HUDEP-2 (cell line): ENCODE measurements around the gene TRIM46.

Experiments used
- DNase-seq, 76 experiments: peaks; one replicate each; lab custom pipeline; 2025; ENCODE audit not compliant: unreplicated experiment in 76 of 76; lab: John Stamatoyannopoulos, UW

The TRIM46 gene

DNA sequence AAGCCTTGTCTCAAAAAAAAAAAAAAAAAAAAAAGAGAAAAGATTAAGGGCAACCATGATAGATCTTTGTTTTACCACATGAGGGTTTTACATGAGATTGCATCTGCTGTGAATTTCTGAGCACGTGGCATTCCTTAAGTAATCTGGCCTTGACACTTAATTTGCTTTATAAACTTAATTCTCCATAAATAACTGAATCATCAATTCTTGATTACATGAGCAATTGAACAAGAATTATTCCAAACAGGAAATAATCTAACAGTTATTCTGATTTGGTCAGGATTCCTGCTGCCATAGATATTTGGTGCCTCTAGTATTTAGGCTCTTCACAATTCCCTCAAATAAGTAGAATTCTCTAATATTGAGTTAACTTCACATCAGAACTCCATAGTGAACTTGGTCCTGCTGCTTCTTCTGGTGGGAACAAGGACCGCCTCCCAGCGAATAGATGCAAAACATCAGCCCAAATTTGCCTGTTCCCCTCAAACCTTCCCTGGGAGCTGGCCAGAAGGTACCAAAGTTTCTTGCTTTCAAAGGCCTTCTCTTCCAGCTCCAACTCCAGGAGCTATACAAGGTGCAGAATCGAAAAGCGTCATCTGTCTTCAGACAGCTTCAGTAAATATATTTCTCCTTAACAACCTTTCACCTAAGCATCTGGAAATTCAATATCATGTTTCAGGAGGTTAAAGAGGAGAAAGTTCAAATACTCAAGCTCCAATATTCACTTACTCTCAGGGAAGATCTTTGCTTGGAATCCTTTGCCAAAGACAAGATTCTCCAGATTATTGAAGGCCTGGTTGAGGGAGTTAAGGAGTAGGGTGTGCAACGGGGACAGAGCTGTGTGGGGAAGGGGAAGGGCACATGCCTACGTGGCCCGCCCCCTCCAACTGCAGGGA, 1.6 kb upstream of the TRIM46 start:
- no peak for DNase-seq

DNA sequence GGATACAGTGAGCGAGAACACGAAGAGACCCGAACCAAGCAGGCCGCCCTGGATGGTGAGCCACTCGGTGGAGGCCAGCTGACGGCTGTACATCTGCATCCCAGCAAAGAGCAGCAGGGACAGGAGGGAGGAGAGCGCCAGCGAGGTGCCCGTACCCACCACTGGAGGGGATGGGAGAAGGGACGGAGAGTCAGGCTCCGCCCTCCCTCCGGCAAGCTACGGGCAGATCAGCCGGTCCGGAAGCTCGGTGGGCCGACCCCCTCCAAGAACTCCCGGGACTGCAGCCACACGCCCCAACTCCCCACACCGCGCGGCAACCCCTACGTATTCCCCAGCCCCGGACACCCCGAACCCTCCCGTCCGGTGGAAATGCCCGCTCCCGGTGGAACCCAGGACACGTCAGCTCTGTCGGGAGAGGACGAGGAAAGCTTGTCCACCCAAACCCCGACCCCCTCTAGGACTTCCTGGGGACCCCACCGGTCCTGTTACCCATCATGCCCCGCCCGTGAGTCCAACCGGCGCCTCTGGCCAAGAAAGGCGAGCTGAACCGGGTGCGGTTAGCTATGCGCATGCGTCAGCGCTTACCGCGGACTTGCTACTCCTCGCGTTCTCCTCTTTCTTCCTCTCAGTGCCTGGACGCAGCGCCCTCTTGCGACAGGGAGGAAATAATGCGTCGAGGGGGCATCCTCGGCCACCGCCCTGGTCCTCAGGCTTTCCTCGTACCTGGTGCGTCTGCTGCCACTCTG, 744 bp upstream of the TRIM46 start, which contains the start of gene KRTCAP2:
Gene KRTCAP2 (minus strand): TSS at position 573 of the 746 bp plus-strand sequence. CDS start 80 bp downstream, at position 493.
- peak in 73 of 76 experiments; percentile 52 to 95 (median 89) for DNase-seq

DNA sequence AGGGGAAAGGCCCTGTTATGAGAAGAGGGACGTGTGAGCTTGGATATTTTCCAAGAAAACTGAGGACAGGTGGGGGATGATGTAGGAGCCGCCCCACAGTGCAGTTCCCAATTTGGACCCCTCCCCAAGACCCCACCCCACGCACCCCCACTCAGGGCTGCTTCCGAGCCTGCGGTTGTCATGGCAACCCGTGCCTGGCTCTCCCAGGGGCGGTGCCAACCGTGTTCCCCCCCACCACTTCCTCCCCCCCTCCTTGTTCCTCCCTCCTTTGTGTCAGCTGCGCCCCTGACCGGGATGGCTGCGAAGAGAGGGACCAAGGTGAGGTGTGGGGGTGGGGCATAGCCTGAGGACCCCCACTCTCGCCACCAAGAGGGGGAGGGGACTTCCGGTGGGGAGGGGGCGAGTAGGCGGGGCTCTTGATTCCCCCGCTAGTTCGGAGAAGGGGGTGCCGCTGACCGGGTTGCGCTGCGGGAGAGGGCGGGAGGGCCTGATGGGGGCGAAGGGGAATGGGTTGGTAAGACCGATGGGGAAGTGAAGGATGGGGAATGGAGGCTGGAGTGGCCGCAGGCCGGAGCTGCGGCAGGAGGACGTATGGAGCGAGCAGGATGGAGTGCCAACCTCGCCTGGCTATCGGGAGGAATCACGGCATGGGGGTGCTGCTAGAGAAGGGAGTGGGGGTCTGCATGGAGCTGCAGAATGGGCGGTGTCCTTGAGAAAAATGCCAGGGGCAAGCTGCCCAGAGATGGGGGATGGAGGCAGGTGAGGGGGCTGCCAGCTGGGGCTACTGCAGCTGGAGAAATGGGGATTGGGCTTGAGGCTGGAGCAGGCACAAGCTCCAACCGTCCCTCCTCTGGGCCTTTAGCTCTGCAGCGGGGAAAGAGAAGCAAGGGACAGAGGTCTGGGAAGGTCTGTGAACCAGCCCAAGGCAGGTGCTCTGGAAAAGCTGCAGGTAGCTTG, 953 bp downstream of the TRIM46 start:
- no peak for DNase-seq

DNA sequence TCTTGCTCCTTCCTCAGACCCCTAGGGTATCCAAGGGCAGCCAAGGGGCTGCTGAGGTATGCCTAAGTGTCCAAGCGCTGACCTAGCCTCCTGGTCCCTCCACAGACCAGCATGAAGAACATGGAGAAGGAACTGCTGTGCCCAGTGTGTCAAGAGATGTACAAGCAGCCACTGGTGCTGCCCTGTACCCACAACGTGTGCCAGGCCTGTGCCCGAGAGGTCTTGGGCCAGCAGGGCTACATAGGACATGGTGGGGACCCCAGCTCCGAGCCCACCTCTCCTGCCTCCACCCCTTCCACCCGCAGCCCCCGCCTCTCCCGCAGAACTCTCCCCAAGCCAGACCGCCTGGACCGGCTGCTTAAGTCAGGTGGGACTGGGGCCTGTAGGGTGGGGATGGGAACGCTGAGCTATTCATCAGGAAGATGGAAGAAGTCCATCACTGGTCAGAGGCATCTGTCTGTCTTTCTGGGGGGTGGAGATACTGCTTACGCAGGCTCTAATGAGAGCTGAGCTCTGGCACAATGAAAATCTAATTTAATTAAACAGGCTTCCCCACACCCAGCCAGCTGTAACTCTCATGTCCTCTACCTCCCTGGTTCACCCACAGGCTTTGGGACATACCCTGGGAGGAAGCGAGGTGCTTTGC, 1.8 kb downstream of the TRIM46 start:
- DNase-seq, result no peak

DNA sequence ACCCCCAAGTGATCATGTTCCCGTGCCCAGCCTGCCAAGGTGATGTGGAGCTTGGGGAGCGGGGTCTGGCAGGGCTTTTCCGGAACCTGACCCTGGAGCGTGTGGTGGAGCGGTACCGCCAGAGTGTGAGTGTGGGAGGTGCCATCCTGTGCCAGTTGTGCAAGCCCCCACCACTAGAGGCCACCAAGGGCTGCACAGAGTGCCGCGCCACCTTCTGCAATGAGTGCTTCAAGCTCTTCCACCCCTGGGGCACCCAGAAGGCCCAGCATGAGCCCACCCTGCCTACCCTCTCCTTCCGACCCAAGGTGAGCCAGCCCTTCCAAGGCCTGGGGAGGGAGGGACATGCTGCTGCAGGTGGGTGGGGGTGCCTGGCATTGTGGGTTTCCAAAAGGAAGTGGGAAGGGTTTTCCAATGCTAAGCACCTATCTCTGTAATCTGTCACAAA, 2.3 kb downstream of the TRIM46 start:
- peak in 45 of 76 experiments; percentile 1 to 61 (median 33) for DNase-seq

DNA sequence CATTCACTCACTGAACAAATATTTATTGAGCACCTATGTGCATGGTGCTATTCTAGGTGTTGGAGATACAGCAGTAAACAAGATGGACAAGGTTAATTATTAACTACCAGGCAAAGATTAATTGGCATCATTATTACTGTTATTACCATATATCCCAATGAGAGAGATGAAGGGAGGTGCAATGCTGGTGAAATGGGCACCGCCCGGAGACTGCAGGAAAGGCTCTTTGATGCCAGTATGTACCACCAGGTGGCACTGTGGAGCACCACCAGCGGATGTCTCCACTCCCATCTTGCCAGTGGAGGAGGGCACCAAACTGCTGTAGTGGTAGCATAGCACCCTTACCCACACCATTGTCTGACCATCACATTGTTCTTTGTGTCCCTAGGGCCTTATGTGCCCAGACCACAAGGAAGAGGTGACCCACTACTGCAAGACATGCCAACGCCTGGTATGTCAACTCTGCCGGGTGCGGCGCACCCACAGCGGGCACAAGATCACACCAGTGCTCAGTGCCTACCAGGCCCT, 3.0 kb downstream of the TRIM46 start:
- DNase-seq, result peak in 71 of 76 experiments; percentile 12 to 89 (median 78)

DNA sequence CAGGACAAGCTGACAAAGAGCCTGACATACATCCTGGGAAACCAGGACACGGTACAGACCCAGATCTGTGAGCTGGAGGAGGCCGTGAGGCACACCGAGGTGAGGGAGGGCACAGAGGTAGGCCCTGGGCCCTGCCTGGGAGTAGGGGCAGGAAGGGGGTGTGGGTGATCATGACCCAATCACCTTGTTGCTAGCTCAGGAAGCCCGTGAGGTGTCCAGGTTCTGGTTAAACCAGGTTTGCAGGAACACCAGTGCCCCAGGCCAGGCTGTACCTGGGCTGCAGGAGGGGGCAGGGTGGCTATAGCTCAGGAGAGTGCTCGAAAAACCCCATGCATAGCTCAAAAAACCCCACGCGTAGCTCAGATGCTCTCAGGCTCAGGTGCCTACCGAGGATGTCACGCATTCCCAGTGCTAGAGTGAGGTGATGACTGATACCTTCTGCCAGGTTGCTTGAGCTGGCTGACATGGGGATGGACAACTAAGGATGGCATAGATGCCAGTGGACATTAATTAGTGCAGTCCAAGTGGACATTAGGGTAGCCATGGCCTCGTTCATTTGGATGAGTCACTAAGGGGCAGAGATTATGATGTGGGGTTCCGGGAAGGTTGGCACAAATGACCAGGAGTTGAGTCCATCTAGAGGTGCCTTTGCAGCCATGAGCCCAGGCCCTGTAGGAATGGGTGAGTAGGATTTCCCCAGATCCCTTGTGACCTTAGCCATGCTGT, 3.7 kb downstream of the TRIM46 start:
- no peak for DNase-seq

DNA sequence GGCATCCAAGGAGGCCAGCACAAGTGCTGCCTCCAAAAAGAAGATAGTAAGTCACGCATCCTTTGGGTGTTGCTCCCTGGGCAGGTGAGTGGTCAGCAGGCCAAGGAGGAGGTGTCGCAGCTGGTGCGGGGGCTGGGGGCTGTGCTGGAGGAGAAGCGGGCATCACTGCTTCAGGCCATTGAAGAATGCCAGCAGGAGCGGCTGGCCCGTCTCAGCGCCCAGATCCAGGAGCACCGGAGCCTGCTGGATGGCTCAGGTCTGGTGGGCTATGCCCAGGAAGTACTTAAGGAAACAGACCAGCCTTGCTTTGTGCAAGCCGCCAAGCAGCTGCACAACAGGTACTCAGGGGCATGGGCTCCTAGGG, 4.3 kb downstream of the TRIM46 start:
- no peak for DNase-seq

DNA sequence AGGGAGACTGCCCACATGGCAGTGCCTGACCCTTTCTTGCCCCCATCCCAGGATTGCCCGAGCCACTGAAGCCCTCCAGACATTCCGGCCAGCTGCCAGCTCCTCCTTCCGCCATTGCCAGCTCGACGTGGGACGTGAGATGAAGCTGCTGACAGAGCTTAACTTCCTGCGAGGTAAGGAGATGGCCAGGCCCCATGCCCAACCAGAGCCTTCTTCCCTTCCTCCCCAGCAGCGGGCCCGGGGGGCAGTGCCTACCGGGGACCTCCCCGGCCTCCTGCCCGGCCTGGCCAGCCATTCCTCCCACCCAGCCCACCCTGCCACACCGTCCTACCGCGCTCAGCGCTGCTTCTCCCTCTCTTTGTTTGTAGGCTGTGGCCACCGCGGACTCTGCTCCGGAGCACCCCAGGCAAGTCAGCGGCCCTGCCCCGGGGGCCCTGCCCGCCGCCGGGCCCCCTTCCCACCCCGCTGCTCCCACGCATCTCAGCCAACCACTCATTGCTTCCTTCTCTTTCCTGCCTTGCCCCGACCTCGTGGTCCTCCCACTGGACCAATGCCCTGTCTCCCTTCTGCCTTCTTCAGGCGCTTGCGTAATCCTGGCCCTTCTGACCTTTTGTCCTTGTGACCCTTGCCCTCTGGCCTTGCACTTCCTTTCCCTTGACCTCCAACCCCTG, 4.9 kb downstream of the TRIM46 start:
- no peak for DNase-seq

DNA sequence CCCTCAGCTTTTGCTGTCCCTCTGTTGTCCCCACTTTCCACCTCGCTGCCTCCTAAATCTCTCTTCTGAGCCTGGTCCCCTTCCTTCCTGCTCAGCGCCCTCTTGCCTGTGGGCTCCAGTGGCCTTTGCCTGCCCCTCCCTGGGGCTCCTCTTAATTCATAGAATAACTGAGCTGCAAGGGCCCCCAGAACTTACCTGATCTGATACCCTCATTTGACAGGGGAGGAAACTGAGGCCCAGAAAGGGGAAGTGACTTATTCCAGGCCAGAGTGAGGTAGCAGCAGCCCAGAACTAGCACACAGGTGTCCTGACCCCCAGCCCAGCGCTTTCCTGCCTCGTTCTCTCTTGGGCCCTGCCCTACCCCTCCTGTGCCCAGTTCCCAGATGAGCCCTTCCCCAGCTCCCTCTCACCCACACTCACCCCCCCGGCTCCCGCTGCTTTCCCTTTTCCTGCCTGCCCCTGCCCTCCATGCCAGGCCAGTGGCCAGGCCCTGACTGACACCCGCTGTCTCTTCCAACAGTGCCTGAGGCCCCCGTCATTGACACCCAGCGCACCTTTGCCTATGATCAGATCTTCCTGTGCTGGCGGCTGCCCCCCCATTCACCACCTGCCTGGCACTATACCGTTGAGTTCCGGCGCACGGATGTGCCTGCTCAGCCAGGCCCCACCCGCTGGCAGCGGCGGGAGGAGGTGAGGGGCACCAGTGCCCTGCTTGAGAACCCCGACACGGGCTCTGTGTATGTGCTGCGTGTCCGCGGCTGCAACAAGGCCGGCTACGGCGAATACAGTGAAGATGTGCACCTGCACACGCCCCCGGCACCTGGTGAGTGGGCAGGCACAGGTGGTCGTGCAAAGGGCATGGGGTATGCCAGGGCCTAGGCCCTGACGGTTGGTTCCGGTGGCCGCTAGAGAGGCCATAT, 5.7 kb downstream of the TRIM46 start:
- no peak for DNase-seq

DNA sequence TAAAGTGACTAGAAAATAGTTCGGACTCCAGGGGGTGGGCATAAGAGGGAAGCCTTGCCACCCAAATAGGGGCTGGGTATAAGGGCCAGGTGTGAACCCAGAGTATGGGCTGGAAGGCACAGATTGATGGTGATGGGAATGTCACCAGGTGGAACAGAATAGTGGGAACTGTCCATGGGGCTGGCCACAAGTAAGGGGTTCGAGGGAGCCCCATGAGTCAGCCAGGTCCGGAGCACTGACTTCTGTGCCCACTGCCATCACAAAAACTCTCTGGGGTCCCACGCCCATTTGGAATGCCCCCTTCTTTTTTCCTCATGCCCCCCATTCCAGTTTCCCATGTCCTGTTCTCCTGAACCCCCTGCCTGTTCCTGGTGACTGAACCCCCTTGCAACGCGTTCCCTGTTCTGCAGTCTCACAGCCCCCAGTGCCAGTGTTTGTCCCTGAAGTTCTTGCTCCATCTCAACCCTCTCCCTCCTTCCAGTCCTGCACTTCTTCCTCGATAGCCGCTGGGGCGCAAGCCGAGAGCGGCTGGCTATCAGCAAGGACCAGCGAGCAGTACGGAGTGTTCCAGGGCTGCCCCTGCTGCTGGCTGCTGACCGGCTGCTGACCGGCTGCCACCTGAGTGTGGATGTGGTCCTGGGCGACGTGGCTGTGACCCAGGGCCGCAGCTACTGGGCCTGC, 7.9 kb downstream of the TRIM46 start:
- no peak for DNase-seq

DNA sequence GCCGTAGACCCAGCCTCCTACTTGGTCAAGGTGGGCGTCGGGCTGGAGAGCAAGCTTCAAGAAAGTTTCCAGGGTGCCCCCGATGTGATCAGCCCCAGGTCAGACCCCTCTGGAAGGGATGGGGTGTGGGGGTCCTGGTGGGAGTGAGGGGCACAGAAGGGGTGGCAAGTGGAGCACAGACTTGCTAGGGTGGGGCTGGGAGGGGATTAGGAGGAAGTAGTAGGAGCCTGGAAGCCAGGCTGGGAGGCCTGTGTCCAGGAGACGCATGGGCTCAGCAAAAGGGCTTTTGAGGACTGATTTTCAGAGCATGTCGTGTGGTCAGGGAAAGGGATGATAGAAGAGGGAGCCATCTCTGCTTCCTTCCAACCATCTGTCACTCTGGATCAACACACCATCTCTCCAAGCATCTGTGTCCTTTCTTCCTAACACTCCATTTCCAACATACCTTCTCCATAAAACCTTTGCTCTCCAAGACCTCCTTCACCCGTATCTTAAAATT, 8.5 kb downstream of the TRIM46 start:
- DNase-seq, result no peak

DNA sequence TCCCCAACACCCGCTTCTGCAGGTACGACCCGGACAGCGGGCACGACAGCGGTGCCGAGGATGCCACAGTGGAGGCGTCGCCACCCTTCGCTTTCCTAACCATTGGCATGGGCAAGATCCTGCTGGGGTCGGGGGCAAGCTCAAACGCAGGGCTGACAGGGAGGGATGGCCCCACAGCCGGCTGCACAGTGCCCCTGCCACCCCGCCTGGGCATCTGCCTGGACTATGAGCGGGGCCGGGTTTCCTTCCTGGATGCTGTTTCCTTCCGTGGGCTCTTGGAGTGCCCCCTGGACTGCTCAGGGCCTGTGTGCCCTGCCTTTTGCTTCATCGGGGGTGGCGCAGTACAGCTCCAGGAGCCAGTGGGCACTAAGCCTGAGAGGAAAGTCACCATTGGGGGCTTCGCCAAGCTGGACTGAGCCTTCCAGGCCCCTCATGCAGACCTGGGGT, 10.1 kb downstream of the TRIM46 start:
- DNase-seq, result no peak

DNA sequence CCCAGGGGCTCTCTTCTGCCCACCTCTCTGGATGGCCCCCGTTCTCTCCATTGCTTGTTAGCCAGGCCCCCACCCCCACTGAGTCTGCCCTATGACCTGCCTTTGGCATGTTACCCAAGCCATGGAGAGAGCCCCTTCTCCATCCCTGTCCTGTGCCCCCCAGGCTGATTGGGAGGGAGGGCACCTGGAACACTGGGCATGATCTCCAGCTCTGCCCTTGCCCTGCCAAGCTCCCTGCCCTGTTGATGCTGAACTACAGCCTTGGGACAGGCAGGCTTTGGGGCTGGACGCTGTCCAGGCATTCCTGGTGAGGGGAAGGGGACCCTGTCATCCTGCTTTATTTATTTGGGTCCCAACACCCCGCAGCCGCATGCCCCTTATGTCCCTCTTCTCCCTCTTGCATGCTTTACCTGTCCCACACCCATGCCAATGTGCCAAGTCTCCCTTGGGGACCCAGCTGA, 10.7 kb downstream of the TRIM46 start:
- DNase-seq, result no peak

DNA sequence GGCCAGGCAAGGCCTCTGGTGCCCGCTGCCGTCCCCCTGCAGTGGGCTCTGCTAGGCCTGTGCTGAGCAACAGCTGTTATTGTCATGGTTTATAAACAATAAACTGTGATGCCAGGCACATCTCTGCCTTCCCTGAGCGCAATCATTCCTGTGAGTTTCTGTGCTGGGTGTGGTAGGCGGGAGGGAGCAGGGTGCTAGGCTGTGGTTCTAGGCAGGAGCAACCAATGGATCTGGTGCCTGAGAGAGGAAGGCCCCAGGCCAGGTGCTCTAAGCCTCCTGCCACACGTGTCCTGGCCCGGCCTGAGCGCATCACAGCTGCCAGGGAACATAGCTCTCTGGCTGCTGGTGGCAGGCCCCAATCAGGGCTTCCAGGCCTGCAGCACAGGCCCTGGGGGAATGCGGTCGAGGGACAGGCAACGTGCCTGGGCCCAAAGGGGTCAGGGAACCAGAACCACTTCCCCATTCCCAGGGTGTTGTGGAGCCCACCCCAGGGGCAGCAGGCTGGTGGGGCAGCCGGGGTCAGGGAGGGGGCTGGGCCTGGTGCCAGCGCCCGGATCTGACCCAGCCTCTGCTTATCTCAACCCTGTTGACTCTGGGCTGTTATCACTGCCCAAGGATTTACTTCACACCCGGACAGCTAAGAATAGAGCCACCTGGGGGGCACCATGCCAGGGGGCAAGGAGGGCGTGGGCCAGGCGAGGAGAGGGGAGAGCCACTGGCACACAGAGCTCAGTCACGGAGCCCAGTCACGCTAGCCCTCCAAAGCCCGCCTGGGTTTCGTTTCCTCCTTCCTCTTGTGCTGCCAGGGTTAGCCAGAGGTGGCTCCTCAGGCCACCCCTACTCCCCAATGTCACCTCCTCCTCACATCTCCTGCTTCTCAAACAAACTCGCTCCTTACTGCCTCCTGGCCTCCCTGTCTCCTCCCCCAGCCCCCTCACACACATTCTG, 11.5 kb downstream of the TRIM46 start:
- DNase-seq, result peak in 66 of 76 experiments; percentile 5 to 74 (median 52)

DNA sequence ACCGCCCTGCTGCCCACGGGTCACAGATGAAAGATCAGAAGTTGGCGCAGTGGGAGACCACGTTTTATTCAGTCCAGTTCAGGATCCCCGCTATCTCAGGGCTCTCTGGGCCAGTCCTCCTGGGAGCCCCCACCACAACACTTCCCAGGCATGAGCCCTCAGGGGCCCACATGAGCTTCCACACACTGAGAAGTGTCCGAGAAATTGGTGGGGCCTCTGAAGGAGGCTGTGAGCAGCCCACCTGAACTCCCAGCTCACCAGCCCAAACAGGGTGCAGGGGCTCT, 12.1 kb downstream of the TRIM46 start:
- DNase-seq, result no peak
